ENCODE measurements around the gene ZNF512B. TPM values are rescaled to one million over a fixed set of nuclear protein-coding genes. Genes with fewer than 3 reads are reported as not detected.

Gene ZNF512B
- total and polyA plus RNA-seq, 4 donors, result 8.7 to 18.9 (median 11.8) TPM

- Histone ChIP-seq H3K36me3 (ENCODE audit: control insufficient read depth in 4 of 4, insufficient read depth in 4 of 4, low read length in 4 of 4) (peaks cover 28 to 63% (median 32%) of the 10 kb centered on the region in 4 donors), H3K9me3 (ENCODE audit: control insufficient read depth in 4 of 4, insufficient read depth in 3 of 4, low read length in 3 of 4) (no peaks in the 10 kb centered on the region), H3K4me3 (no peak overlapping the region), H3K4me1 (ENCODE audit: control insufficient read depth in 5 of 5, insufficient read depth in 5 of 5, low read length in 5 of 5) (no peaks in the 10 kb centered on the region), H3K27ac (ENCODE audit: low read depth in 1 of 2, low read length in 1 of 2) (no peak overlapping the region), H3K27me3 (ENCODE audit: control insufficient read depth in 3 of 3, insufficient read depth in 3 of 3, low read length in 2 of 3) (no peaks in the 10 kb centered on the region), H3K9ac (ENCODE audit: insufficient read depth in 1 of 2, low read length in 2 of 2) (no peak overlapping the region)
- no peak for TF ChIP-seq CTCF (IDR thresholded peaks at IDR 0.05; ENCODE audit: control extremely low read depth, extremely low read depth)
- 83 to 87% methylated on average over 11 of the region's 11 CpGs for WGBS, 2 donors
- DNase-seq (no peak), ATAC-seq (ENCODE audit: insufficient read depth, low FRiP score) (no peak)
Observed at GRCh38 chr20:64001607-64002011, 31.9 kb upstream of the ZNF512B start.

GRCh38 chr20:64000906-64001305, 31.2 kb upstream of the ZNF512B start:
- peaks cover 29 to 65% (median 34%) of the 10 kb centered on the region in 4 donors for H3K36me3 ChIP-seq (ENCODE audit: control insufficient read depth in 4 of 4, insufficient read depth in 4 of 4, low read length in 4 of 4)
- H3K4me3 ChIP-seq, result no peak overlapping the region
- DNase-seq, result no peak
- no peaks in the 10 kb centered on the region for H3K4me1 ChIP-seq (ENCODE audit: control insufficient read depth in 5 of 5, insufficient read depth in 5 of 5, low read length in 5 of 5)
- WGBS, 2 donors, result 95 to 97% methylated on average over 12 of the region's 12 CpGs
- H3K9ac ChIP-seq (ENCODE audit: insufficient read depth in 1 of 2, low read length in 2 of 2), result no peak overlapping the region
- H3K9me3 ChIP-seq (ENCODE audit: control insufficient read depth in 4 of 4, insufficient read depth in 3 of 4, low read length in 3 of 4), result no peaks in the 10 kb centered on the region
- no peak overlapping the region for H3K27ac ChIP-seq (ENCODE audit: low read depth in 1 of 2, low read length in 1 of 2)
- no peak for ATAC-seq (ENCODE audit: insufficient read depth, low FRiP score)
- no peak for TF ChIP-seq CTCF (IDR thresholded peaks at IDR 0.05; ENCODE audit: control extremely low read depth, extremely low read depth)
- H3K27me3 ChIP-seq (ENCODE audit: control insufficient read depth in 3 of 3, insufficient read depth in 3 of 3, low read length in 2 of 3), result no peaks in the 10 kb centered on the region

- peaks cover 5 to 29% (median 13%) of the 10 kb centered on the region in 5 donors for H3K4me1 ChIP-seq (ENCODE audit: control insufficient read depth in 5 of 5, insufficient read depth in 5 of 5, low read length in 5 of 5)
- WGBS, 2 donors, result 91 to 92% methylated on average over 14 of the region's 14 CpGs
- no peak overlapping the region for H3K27ac ChIP-seq (ENCODE audit: low read depth in 1 of 2, low read length in 1 of 2)
- H3K9ac ChIP-seq (ENCODE audit: insufficient read depth in 1 of 2, low read length in 2 of 2), result no peak overlapping the region
- H3K27me3 ChIP-seq (ENCODE audit: control insufficient read depth in 3 of 3, insufficient read depth in 3 of 3, low read length in 2 of 3), result peaks cover 0 to 4% (median 4%) of the 10 kb centered on the region in 3 donors
- no peak for ATAC-seq (ENCODE audit: insufficient read depth, low FRiP score)
- no peak overlapping the region for H3K4me3 ChIP-seq
- TF ChIP-seq CTCF (IDR thresholded peaks at IDR 0.05; ENCODE audit: control extremely low read depth, extremely low read depth), result no peak
- H3K36me3 ChIP-seq (ENCODE audit: control insufficient read depth in 4 of 4, insufficient read depth in 4 of 4, low read length in 4 of 4), result peaks cover 13 to 23% (median 16%) of the 10 kb centered on the region in 4 donors
- no peak for DNase-seq
- no peaks in the 10 kb centered on the region for H3K9me3 ChIP-seq (ENCODE audit: control insufficient read depth in 4 of 4, insufficient read depth in 3 of 4, low read length in 3 of 4)
Observed at GRCh38 chr20:63982937-63983336, 13.2 kb upstream of the ZNF512B start.
